H1 (cell line): ENCODE results near the gene NR4A1. TPM values are rescaled to one million over a fixed set of nuclear protein-coding genes. Genes with fewer than 3 reads are reported as not detected.

Experiments used
- CTCF ChIP-seq, 3 experiments: IDR thresholded peaks; 1 replicate in 2 of 3; 2 replicates in 1 of 3; pipeline versions ENCODE4 v1.5.1 to v1.6.1; 2011; ENCODE audit warnings: low read length in 3 of 3, mild to moderate bottlenecking in 3 of 3, inconsistent platforms in 2 of 3, low read depth in 1 of 3, moderate library complexity in 1 of 3; ENCODE audit not compliant: insufficient read depth in 1 of 3; ENCODE audit errors: control extremely low read depth in 1 of 3
- polyA plus RNA-seq, 7 experiments: library from polyadenylated mRNA; depleted of rRNA in 3 of 7; stranded (reverse) in 5 of 7; unstranded in 2 of 7; fragments of >200 nt in 5 of 7; fragments of 200-250 nt in 2 of 7; gene quantifications; 1 replicate in 5 of 7; 2 replicates in 1 of 7; 4 replicates in 1 of 7; pipeline versions ENCODE4 v1.2.1 to v1.2.3, GENCODE V29; 2011 to 2013; ENCODE audit warnings: missing spikeins in 2 of 7, mixed read lengths in 2 of 7
- total RNA-seq: library from RNA; stranded (reverse); fragmentation: NEBNext Ultra II Directional; extraction: Animal tissue kit (Norgen Biotek cat#: 25700); gene quantifications from 2 replicates; pipeline ENCODE4 v1.2.1, GENCODE V29; 2021

Gene NR4A1
- total and polyA plus RNA-seq, 2 of the 8 experiments (the other 6 are each of a cell fraction or from before 2014, with no cell fraction given), result 18.7 to 23.3 TPM

GRCh38 chr12:52073531-52074381, 22.5 kb downstream of the NR4A1 start (continued):
- no peak for TF ChIP-seq CTCF (IDR thresholded peaks at IDR 0.05; ENCODE audit: control extremely low read depth in 1 of 3, insufficient read depth in 1 of 3, low read depth in 1 of 3, low read length in 3 of 3)
